Lower lobe of right lung (tissue), 2 donors: ENCODE results near the gene ACOXL. TPM values are rescaled to one million over a fixed set of nuclear protein-coding genes. Genes with fewer than 3 reads are reported as not detected.

Experiments used
- ATAC-seq, 2 donors: fragments of 200-7000 bp; cut with Tn5 transposase; one replicate each; pipeline ENCODE4 v1.9.1; 2020 to 2022; ENCODE audit warnings: mild to moderate bottlenecking in 2 of 2, moderate library complexity in 2 of 2
- DNase-seq: peaks from one replicate; pipeline ENCODE4 v3.0.0-alpha.2; 2020
- H3K27ac ChIP-seq: fragments of 200-600 bp; one replicate; pipeline ENCODE4 v1.8.0; 2022
- H3K27me3 ChIP-seq: fragments of 200-600 bp; one replicate; pipeline ENCODE4 v1.8.0; 2022; ENCODE audit warnings: low read depth
- H3K36me3 ChIP-seq: fragments of 200-600 bp; one replicate; pipeline ENCODE4 v1.8.0; 2022; ENCODE audit warnings: mild to moderate bottlenecking
- H3K4me1 ChIP-seq: fragments of 200-600 bp; one replicate; pipeline ENCODE4 v1.8.0; 2022
- H3K4me3 ChIP-seq: fragments of 200-600 bp; one replicate; pipeline ENCODE4 v1.8.0; 2022; ENCODE audit warnings: mild to moderate bottlenecking
- H3K9me3 ChIP-seq: fragments of 200-600 bp; one replicate; pipeline ENCODE4 v1.8.0; 2022
- intact Hi-C: fragments of 100-400 bp; cut with DNase I; formaldehyde crosslinking; loops from one replicate; pipeline ENCODE4 v1.11.0; 2022
- total RNA-seq: library from RNA; stranded (reverse); fragmentation: NEBNext Ultra II Directional; extraction: Animal tissue kit (Norgen Biotek cat#: 25700); gene quantifications from one replicate; pipeline ENCODE4 v1.2.1, GENCODE V29; 2021
- TF ChIP-seq, protein P1 (sequence below): fragments of 200-600 bp; IDR thresholded peaks from one replicate; pipeline ENCODE4 v1.8.0; 2022; ENCODE audit warnings: antibody characterized with exemption, mild to moderate bottlenecking
- donor health status: DM: no; HTN: yes; CAD: no; lungs with severe emphysema.

The ACOXL gene
- total RNA-seq, 1 donor from 2014 or later = 38.5 TPM

DNA sequence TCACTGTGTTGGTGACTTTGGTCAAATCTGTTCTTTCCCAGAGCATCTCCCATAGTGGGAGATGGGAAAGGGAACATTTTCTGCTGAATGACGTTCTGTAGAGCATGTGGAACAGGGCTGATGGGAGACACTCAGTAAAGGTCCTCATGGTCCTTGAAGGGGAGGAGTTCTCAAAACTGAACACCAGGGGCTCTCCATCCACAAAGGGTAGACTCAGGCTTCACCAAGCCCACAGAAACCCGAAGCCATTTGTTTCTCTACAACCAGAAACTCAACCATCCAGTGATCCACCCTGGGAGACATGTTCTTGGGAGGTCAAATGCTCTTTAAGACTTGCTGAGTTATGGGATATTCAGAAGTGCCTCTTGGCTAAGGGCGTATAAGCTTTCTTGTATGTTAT, 131.8 kb downstream of the ACOXL start:
- TF ChIP-seq, protein P1, sequence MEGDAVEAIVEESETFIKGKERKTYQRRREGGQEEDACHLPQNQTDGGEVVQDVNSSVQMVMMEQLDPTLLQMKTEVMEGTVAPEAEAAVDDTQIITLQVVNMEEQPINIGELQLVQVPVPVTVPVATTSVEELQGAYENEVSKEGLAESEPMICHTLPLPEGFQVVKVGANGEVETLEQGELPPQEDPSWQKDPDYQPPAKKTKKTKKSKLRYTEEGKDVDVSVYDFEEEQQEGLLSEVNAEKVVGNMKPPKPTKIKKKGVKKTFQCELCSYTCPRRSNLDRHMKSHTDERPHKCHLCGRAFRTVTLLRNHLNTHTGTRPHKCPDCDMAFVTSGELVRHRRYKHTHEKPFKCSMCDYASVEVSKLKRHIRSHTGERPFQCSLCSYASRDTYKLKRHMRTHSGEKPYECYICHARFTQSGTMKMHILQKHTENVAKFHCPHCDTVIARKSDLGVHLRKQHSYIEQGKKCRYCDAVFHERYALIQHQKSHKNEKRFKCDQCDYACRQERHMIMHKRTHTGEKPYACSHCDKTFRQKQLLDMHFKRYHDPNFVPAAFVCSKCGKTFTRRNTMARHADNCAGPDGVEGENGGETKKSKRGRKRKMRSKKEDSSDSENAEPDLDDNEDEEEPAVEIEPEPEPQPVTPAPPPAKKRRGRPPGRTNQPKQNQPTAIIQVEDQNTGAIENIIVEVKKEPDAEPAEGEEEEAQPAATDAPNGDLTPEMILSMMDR = no peak
- no peaks in the 10 kb centered on the region for H3K9me3 ChIP-seq
- no peak overlapping the region for H3K4me3 ChIP-seq
- H3K27ac ChIP-seq = no peak overlapping the region
- H3K4me1 ChIP-seq = no peaks in the 10 kb centered on the region
- H3K36me3 ChIP-seq = no peaks in the 10 kb centered on the region
- intact Hi-C loops = no loop called here
- DNase-seq (no peak), ATAC-seq (no peak)
- H3K27me3 ChIP-seq = no peaks in the 10 kb centered on the region

DNA sequence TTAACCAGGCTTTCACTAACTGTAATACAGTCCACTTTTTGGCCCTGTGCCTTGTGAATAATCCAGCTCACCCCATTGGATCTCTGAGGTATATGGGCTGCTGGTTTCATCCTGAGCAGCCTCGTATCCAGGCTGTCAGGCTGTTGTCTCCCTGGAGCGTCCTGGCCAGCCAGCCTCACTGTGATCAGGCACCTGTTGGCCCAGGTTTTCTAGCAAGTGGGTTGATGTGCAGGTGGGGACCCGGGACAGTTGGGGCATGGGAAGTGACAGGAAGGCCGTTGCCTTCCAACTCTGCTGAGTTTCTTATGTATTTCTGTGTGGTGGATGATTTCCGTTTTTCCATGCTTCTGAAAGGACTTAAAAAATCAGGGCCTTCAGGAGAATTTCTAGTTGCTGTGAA, 132.4 kb downstream of the ACOXL start:
- intact Hi-C loops = no loop called here
- Histone ChIP-seq H3K9me3 (no peaks in the 10 kb centered on the region), H3K27me3 (no peaks in the 10 kb centered on the region), H3K4me1 (no peaks in the 10 kb centered on the region), H3K4me3 (no peak overlapping the region), H3K27ac (no peak overlapping the region), H3K36me3 (no peaks in the 10 kb centered on the region)
- no peak for DNase-seq
- TF ChIP-seq, protein P1 = no peak
- no peak for ATAC-seq

DNA sequence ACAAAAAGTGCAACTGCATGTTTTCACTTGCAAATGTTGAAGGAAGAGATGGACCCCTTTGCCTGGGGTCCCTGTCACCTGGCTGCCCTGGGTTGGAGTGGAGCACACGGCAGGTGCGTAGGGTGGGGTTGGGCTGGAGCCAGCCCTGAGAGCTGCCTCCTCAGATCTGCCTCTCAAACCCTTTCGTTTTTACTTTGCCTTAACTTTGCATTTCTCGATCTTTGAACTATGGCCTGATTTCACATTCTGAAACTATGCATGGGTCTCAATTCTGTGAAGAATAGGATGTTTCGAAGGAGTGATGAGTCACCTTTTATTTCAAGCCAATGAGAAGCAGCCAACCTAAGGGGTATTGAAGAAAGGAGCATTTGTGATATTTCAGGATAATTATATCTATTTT, 132.8 kb downstream of the ACOXL start:
- TF ChIP-seq, protein P1 = no peak
- Histone ChIP-seq H3K4me3 (no peak overlapping the region), H3K36me3 (no peaks in the 10 kb centered on the region), H3K9me3 (no peaks in the 10 kb centered on the region), H3K27me3 (no peaks in the 10 kb centered on the region), H3K27ac (no peak overlapping the region), H3K4me1 (no peaks in the 10 kb centered on the region)
- DNase-seq (no peak), ATAC-seq (peak in 1 of 2 donors; percentile 14)
- intact Hi-C loops = no loop called here

DNA sequence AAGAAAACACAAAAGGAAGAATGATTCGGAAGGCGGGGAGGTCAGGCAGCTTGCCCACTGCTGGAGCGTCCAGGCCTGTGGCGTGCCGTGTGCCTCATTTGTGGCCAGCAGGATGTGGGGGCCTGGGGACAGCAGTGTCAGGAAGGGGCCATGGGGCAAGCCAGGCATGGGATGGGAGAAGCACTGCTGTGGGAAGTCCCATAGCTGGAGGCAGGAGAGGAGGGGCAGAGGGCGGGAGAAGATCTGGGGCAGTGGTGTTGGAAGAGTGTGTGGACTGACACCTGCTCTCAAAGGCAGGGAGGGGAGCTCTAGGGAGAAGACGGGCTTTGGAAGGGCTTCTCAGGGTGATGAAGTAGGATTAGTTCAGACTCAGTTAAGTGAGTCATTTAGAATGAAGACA, 133.7 kb downstream of the ACOXL start:
- H3K27me3 ChIP-seq = no peaks in the 10 kb centered on the region
- no peaks in the 10 kb centered on the region for H3K4me1 ChIP-seq
- no peaks in the 10 kb centered on the region for H3K36me3 ChIP-seq
- no peak overlapping the region for H3K27ac ChIP-seq
- intact Hi-C loops = no loop called here
- no peaks in the 10 kb centered on the region for H3K9me3 ChIP-seq
- TF ChIP-seq, protein P1 = no peak
- ATAC-seq (no peak), DNase-seq (no peak)
- no peak overlapping the region for H3K4me3 ChIP-seq

DNA sequence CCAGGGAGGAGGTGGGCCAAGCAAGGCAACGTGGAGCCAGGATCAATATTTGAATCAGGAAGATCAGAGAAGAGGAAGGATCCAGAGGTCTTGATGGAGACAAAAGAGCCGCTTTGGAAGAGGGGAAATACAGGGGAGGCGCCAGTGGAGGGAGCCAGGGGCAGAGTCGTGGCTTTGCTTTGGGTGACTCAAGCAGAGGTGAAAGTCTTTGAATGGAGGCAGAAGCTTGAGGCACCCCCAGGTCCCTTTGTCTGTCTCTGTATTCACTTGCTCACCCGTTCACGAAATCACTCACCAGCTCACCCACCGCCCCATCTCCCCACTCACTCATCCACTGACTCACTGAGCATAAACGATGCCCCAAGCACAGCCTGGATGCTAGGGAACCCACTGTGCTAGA, 134.1 kb downstream of the ACOXL start:
- ATAC-seq (no peak), DNase-seq (no peak)
- H3K36me3 ChIP-seq = no peaks in the 10 kb centered on the region
- TF ChIP-seq, protein P1 = no peak
- no peak overlapping the region for H3K4me3 ChIP-seq
- H3K27me3 ChIP-seq = no peaks in the 10 kb centered on the region
- no peak overlapping the region for H3K27ac ChIP-seq
- intact Hi-C loops = no loop called here
- no peaks in the 10 kb centered on the region for H3K4me1 ChIP-seq
- no peaks in the 10 kb centered on the region for H3K9me3 ChIP-seq

DNA sequence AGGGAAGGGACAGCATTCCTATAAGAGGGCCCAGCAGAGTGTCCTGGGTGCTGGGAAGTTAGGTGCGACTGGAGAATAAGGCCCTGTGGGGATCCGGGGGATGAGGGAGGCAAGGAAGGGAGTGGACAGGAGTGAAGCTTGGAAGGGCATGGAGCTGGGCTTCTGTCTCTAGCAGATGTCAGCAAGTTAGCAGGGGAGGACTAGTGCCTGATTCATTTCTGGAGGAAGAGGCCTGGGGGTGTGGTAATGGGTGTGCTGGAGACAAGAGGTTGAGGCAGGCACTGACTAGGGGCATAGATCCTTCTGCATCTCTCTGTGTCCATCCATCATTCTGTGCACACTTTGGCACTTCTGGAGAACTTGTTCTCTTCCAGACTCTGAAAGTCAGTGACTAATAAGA, 134.7 kb downstream of the ACOXL start:
- TF ChIP-seq, protein P1 = no peak
- no peaks in the 10 kb centered on the region for H3K27me3 ChIP-seq
- H3K4me3 ChIP-seq = no peak overlapping the region
- DNase-seq (no peak), ATAC-seq (no peak)
- no peaks in the 10 kb centered on the region for H3K4me1 ChIP-seq
- intact Hi-C loops = no loop called here
- no peaks in the 10 kb centered on the region for H3K9me3 ChIP-seq
- H3K27ac ChIP-seq = no peak overlapping the region
- H3K36me3 ChIP-seq = no peaks in the 10 kb centered on the region
